OCI-LY7 (cell line): ENCODE data around the gene FBXL15. TPM values are rescaled to one million over a fixed set of nuclear protein-coding genes. Genes with fewer than 3 reads are reported as not detected.

Experiments used
- BruUV-seq: library from RNA; stranded (reverse); fragments of 400-500 nt; replicated peaks from 2 replicates; lab custom pipeline; 2021; lab: Mats Ljungman, UMichigan
- CTCF ChIA-PET: fragments of 300-600 bp; sonication (Branson Sonifier 250); formaldehyde crosslinking; loops from one replicate; lab custom pipeline; 2022; ENCODE audit warnings: antibody characterized with exemption; ENCODE audit not compliant: unreplicated experiment; lab: Charles Lee
- POLR2A ChIA-PET: fragments of 300-600 bp; sonication (Branson Sonifier 250); formaldehyde crosslinking; loops from one replicate; lab custom pipeline; 2022; ENCODE audit warnings: antibody characterized with exemption; lab: Charles Lee
- DNase-seq: peaks from one replicate; pipeline ENCODE4 v3.0.0-alpha.2; 2015; ENCODE audit warnings: low spot score
- H2AFZ ChIP-seq: fragments of 200-600 bp; sonication (generic), shearing (Covaris generic); 2 replicates; pipeline ENCODE4 v1.6.1; 2014; ENCODE audit warnings: mild to moderate bottlenecking, antibody characterized with exemption, low read length, moderate library complexity
- H3K27ac ChIP-seq: fragments of 200-600 bp; sonication (generic); 2 replicates; pipeline ENCODE4 v1.5.1; 2014; ENCODE audit warnings: mixed run types, low read depth, mild to moderate bottlenecking, moderate library complexity, low read length, inconsistent platforms; ENCODE audit not compliant: poor library complexity, severe bottlenecking
- H3K36me3 ChIP-seq: fragments of 200-600 bp; sonication (generic); 2 replicates; pipeline ENCODE4 v1.6.1; 2014; ENCODE audit warnings: mild to moderate bottlenecking, antibody characterized with exemption, low read length, moderate library complexity, mixed read lengths; ENCODE audit not compliant: insufficient read depth
- H3K4me1 ChIP-seq: fragments of 200-600 bp; sonication (generic); 2 replicates; pipeline ENCODE4 v1.5.1; 2014; ENCODE audit warnings: mild to moderate bottlenecking, low read length; ENCODE audit not compliant: insufficient read depth, poor library complexity, severe bottlenecking
- H3K4me2 ChIP-seq: fragments of 200-600 bp; sonication (generic); 2 replicates; pipeline ENCODE4 v1.6.1; 2014; ENCODE audit warnings: mild to moderate bottlenecking, low read length
- H3K4me3 ChIP-seq: fragments of 200-600 bp; sonication (generic); 2 replicates; pipeline ENCODE4 v1.5.1; 2014; ENCODE audit warnings: mild to moderate bottlenecking, low read depth, low read length; ENCODE audit not compliant: poor library complexity, severe bottlenecking
- H3K79me2 ChIP-seq: fragments of 200-600 bp; sonication (generic); 2 replicates; pipeline ENCODE4 v1.6.1; 2016; ENCODE audit warnings: low read depth, mild to moderate bottlenecking, low read length, moderate library complexity, mixed read lengths; ENCODE audit not compliant: insufficient read depth
- H3K9me2 ChIP-seq: fragments of 200-600 bp; sonication (generic); 2 replicates; pipeline ENCODE4 v1.6.1; 2016; ENCODE audit warnings: mild to moderate bottlenecking, low read length, mixed read lengths; ENCODE audit not compliant: insufficient read depth
- H3K9me3 ChIP-seq: fragments of 200-600 bp; sonication (generic); 2 replicates; pipeline ENCODE4 v1.6.1; 2014; ENCODE audit warnings: mild to moderate bottlenecking, mixed run types, low read length, mixed read lengths
- H4K20me1 ChIP-seq: fragments of 200-600 bp; sonication (generic); 2 replicates; pipeline ENCODE4 v1.6.1; 2014; ENCODE audit warnings: mild to moderate bottlenecking, antibody characterized with exemption, low read length, moderate library complexity, mixed read lengths; ENCODE audit not compliant: insufficient read depth
- CTCF ChIP-seq: fragments of 200-600 bp; sonication (generic); conservative IDR thresholded peaks from 2 replicates; pipeline ENCODE4 v1.5.1; 2014; ENCODE audit warnings: mild to moderate bottlenecking, antibody characterized with exemption, low read length, moderate library complexity, mixed read lengths
- EZH2phosphoT487 ChIP-seq: fragments of 200-600 bp; sonication (generic); IDR thresholded peaks from 2 replicates; pipeline ENCODE4 v1.6.1; 2018; ENCODE audit warnings: low read depth, borderline replicate concordance, mild to moderate bottlenecking, mixed run types, antibody characterized with exemption, low read length, moderate library complexity, mixed read lengths
- intact Hi-C: fragments of 100-400 bp; cut with micrococcal nuclease; formaldehyde crosslinking; loops from one replicate; pipeline ENCODE4 v1.10.0; 2022; ENCODE audit not compliant: unreplicated experiment
- total RNA-seq, 2 experiments: library from RNA; depleted of rRNA in 1 of 2; stranded (reverse); fragments of >200 nt in 1 of 2; shearing (Covaris generic) in 1 of 2; gene quantifications; 2 replicates each; pipeline ENCODE4 v1.2.3, GENCODE V29; 2014 to 2022

FBXL15 gene
- total RNA-seq, 2 experiments from 2014 or later, result 13.3 to 18.2 TPM

- Histone ChIP-seq H3K36me3 (peaks cover 11% of the 10 kb centered on the region; the same call in 1 of the 2 replicates), H3K4me1 (peaks cover 46% of the 10 kb centered on the region), H3K79me2 (peaks cover 6% of the 10 kb centered on the region; the same call in 1 of the 2 replicates), H3K4me2 (peak within 1 kb of the TSS; percentile 96), H2AFZ (peak within 1 kb of the TSS; percentile 80; the same call in 1 of the 2 replicates), H3K27ac (peak within 1 kb of the TSS; percentile 82), H4K20me1 (no peaks in the 10 kb centered on the region), H3K9me3 (no peaks in the 10 kb centered on the region), H3K4me3 (peak within 1 kb of the TSS; percentile 79), H3K9me2 (no peaks in the 10 kb centered on the region)
- no TSS peak for BruUV-seq
- CTCF ChIA-PET, result no interaction called here
- TF ChIP-seq CTCF (no peak), EZH2phosphoT487 (no peak)
- POLR2A ChIA-PET, result no interaction called here
- DNase-seq, result no peak
- intact Hi-C loops, result no loop called here
These were observed 1.9 kb upstream of the FBXL15 start, which contains the start of gene PSD for GRCh38 chr10:102418622-102419268. Gene PSD, minus strand, starts transcription at chr10:102418785. Its CDS starts 1,747 bp downstream, at chr10:102417038.

- Histone ChIP-seq H3K9me2 (no peaks in the 10 kb centered on the region), H2AFZ (peak overlapping the region; percentile 80; the same call in 1 of the 2 replicates), H3K4me3 (peak overlapping the region; percentile 79), H3K4me2 (peak overlapping the region; percentile 96), H3K79me2 (peaks cover 6% of the 10 kb centered on the region; the same call in 1 of the 2 replicates), H4K20me1 (no peaks in the 10 kb centered on the region), H3K36me3 (peaks cover 11% of the 10 kb centered on the region; the same call in 1 of the 2 replicates), H3K4me1 (peaks cover 46% of the 10 kb centered on the region), H3K27ac (peak overlapping the region; percentile 82), H3K9me3 (no peaks in the 10 kb centered on the region)
- POLR2A ChIA-PET, result interaction anchor here (0.9 to 1.8 kb wide), 8 partner anchors 12 to 85 kb away, joined by 3 to 11 read pairs (median 6); partner anchors contain the start of genes C10orf95 and CUEDC2
- no peak for TF ChIP-seq EZH2phosphoT487
- TF ChIP-seq CTCF, result no peak
- CTCF ChIA-PET, result interaction anchor here (0.9 to 1.2 kb wide), 2 partner anchors 13 to 20 kb away, joined by 3 to 5 read pairs; partner anchors contain the start of gene CUEDC2
- no TSS peak for BruUV-seq
- intact Hi-C loops, result loop anchor here (2.0 to 5.0 kb wide), 3 partner anchors 59 to 163 kb away; partner anchors contain the start of genes ACTR1A and SUFU
- DNase-seq, result peak; percentile 60
These were observed 1.1 kb upstream of the FBXL15 start for GRCh38 chr10:102419269-102420180.
